Transverse colon (tissue), 4 donors: ENCODE results near the gene KRTAP5-8. TPM values are rescaled to one million over a fixed set of nuclear protein-coding genes. Genes with fewer than 3 reads are reported as not detected.

Experiments used
- DNase-seq: peaks from one replicate; pipeline ENCODE4 v3.0.0-alpha.2; 2019
- H3K27ac ChIP-seq, 4 donors: fragments of 200-600 bp; sonication (generic); 2 replicates each; pipeline ENCODE4 v1.5.1; 2016 to 2018; ENCODE audit warnings: inconsistent platforms in 4 of 4
- H3K27me3 ChIP-seq: fragments of 200-600 bp; sonication (generic); 2 replicates; pipeline ENCODE4 v1.5.1; 2017; ENCODE audit warnings: inconsistent platforms
- H3K36me3 ChIP-seq, 4 donors: fragments of 200-600 bp; sonication (generic); 2 replicates each; pipeline ENCODE4 v1.5.1; 2017 to 2019; ENCODE audit warnings: inconsistent platforms in 4 of 4
- H3K4me1 ChIP-seq, 4 donors: fragments of 200-600 bp; sonication (generic); 2 replicates each; pipeline ENCODE4 v1.5.1; 2017 to 2020; ENCODE audit warnings: inconsistent platforms in 4 of 4
- H3K4me3 ChIP-seq, 4 donors: fragments of 200-600 bp; sonication (generic); 1 replicate in 1 of 4; 2 replicates in 3 of 4; pipeline versions ENCODE4 v1.5.1 to v1.6.1; 2017 to 2019; ENCODE audit warnings: inconsistent platforms in 4 of 4
- H3K9me3 ChIP-seq, 2 donors: fragments of 200-600 bp; sonication (generic); 2 replicates each; pipeline ENCODE4 v1.5.1; 2017 to 2019; ENCODE audit warnings: inconsistent platforms in 2 of 2
- CTCF ChIP-seq, 5 experiments: fragments of 200-600 bp in 3 of 5; fragments of 450-650 bp in 2 of 5; sonication (generic) in 3 of 5; IDR thresholded peaks; 1 replicate in 2 of 5; 2 replicates in 3 of 5; pipeline ENCODE4 v1.5.1; 2016 to 2017; ENCODE audit warnings: antibody characterized with exemption in 5 of 5, inconsistent platforms in 3 of 5, mild to moderate bottlenecking in 2 of 5, moderate library complexity in 1 of 5
- EP300 ChIP-seq: sonication (generic); formaldehyde crosslinking; IDR thresholded peaks from one replicate; pipeline ENCODE4 v1.6.1; 2017; ENCODE audit warnings: antibody characterized with exemption, low read depth
- POLR2A ChIP-seq: fragments of 450-650 bp; IDR thresholded peaks from one replicate; pipeline ENCODE4 v1.6.1; 2016; ENCODE audit warnings: antibody characterized with exemption, mild to moderate bottlenecking, moderate library complexity
- POLR2AphosphoS5 ChIP-seq, 3 donors: sonication (generic); formaldehyde crosslinking; IDR thresholded peaks; one replicate each; pipeline ENCODE4 v1.6.1; 2016; ENCODE audit warnings: antibody characterized with exemption in 3 of 3
- WGBS, 2 donors: methylation state at CpG; one replicate each; pipeline ENCODE4 v1.1.5; 2018; ENCODE audit warnings: low coverage in 1 of 2; 5-methylcytosine and 5-hydroxymethylcytosine counted together
- in situ Hi-C, 4 donors: fragments of 200-750 bp; cut with MboI; loops; one replicate each; pipeline versions ENCODE4 v1.15.0 to v1.15.1; 2017; ENCODE audit warnings: low sequenced_read_pairs in 3 of 4, low pct_ligation_motif_present in 1 of 4, low pct_unique_long_range_greater_than_20kb in 1 of 4
- intact Hi-C: fragments of 100-400 bp; cut with DNase I; formaldehyde crosslinking; loops from one replicate; pipeline ENCODE4 v1.15.1; 2023; ENCODE audit warnings: low total_unique reads
- total RNA-seq, 4 donors: library from RNA; depleted of rRNA; stranded (reverse); fragments of >200 nt; gene quantifications; one replicate each; pipeline ENCODE4 v1.1.0, GENCODE V29; 2016

The KRTAP5-8 gene
- total RNA-seq, 4 donors from 2014 or later = 0.41 to 3.2 (median 0.48) TPM; not detected in 1

DNA sequence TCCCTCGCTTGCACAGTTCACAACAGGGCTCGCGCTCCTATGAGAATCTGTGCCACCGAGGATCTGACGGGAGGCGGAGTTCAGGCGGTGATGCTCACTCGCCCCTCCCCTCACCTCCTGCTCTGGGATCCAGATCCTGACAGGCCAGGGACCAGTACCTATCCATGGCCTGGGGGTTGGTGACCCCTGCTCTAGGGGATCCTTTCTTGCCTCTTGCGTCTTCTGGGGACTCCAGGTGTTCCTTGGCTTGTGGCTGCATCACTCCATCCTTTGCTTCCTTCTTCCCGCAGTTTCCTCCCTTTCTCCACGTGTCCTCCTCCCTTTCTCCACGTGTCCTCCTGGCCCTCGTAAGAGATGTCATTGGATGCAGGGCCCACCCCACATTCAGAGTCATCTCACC is 41.4 kb upstream of the KRTAP5-8 start:
- no peaks in the 10 kb centered on the region for H3K27me3 ChIP-seq
- in situ Hi-C loops (no loop called here), intact Hi-C loops (no loop called here)
- H3K9me3 ChIP-seq = no peaks in the 10 kb centered on the region
- no peak overlapping the region for H3K4me3 ChIP-seq
- 94 to 97% methylated on average over 4 to 13 of the region's 13 CpGs for WGBS, 2 donors
- no peaks in the 10 kb centered on the region for H3K4me1 ChIP-seq
- H3K36me3 ChIP-seq = peaks cover 0 to 83% (median 34%) of the 10 kb centered on the region in 4 donors
- DNase-seq = no peak
- no peak overlapping the region for H3K27ac ChIP-seq
- TF ChIP-seq EP300 = no peak
- no peak for TF ChIP-seq POLR2A
- no peak for TF ChIP-seq POLR2AphosphoS5 (IDR thresholded peaks at IDR 0.05)
- no peak for TF ChIP-seq CTCF (IDR thresholded peaks at IDR 0.05)

- H3K27me3 ChIP-seq = no peaks in the 10 kb centered on the region
- no peak overlapping the region for H3K27ac ChIP-seq
- intact Hi-C loops (no loop called here), in situ Hi-C loops (no loop called here)
- DNase-seq = no peak
- 97 to 100% methylated on average over 4 to 19 of the region's 19 CpGs for WGBS, 2 donors
- H3K4me1 ChIP-seq = no peaks in the 10 kb centered on the region
- H3K4me3 ChIP-seq = no peak overlapping the region
- TF ChIP-seq POLR2A (no peak), CTCF (IDR thresholded peaks at IDR 0.05) (no peak), EP300 (no peak), POLR2AphosphoS5 (IDR thresholded peaks at IDR 0.05) (no peak)
- H3K36me3 ChIP-seq = peaks cover 0 to 79% (median 35%) of the 10 kb centered on the region in 4 donors
- H3K9me3 ChIP-seq = no peaks in the 10 kb centered on the region
These were observed 39.7 kb upstream of the KRTAP5-8 start for GRCh38 chr11:71498091-71498490.

GRCh38 chr11:71499125-71499524 is 38.7 kb upstream of the KRTAP5-8 start:
- intact Hi-C loops (no loop called here), in situ Hi-C loops (no loop called here)
- H3K9me3 ChIP-seq = no peaks in the 10 kb centered on the region
- 90% methylated on average over 6 to 13 of the region's 13 CpGs for WGBS, 2 donors
- no peak for DNase-seq
- H3K27ac ChIP-seq = no peak overlapping the region
- H3K36me3 ChIP-seq = peaks cover 0 to 71% (median 30%) of the 10 kb centered on the region in 4 donors
- no peak overlapping the region for H3K4me3 ChIP-seq
- TF ChIP-seq EP300 = no peak
- no peak for TF ChIP-seq POLR2A
- no peak for TF ChIP-seq CTCF (IDR thresholded peaks at IDR 0.05)
- no peak for TF ChIP-seq POLR2AphosphoS5 (IDR thresholded peaks at IDR 0.05)
- no peaks in the 10 kb centered on the region for H3K4me1 ChIP-seq
- H3K27me3 ChIP-seq = no peaks in the 10 kb centered on the region

DNA sequence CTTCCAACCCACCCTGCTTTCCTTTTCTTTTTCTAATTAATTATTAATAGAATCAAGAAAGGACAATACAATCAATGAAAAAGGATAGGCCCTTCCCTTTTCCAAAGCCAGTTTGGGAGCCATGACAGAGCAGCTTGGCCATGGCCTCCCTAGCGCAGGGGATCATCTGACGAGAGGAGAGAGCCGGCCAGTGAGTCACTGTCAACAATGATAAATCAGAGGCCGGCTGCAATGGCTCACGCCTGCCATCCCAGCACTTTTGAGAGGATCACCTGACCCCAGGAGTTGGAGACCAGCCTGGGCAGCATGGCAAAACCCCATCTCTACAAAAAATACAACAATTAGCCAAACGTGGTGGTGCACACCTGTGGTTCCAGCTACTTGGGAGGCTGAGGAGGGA is 38.3 kb upstream of the KRTAP5-8 start:
- Histone ChIP-seq H3K9me3 (no peaks in the 10 kb centered on the region), H3K27me3 (no peaks in the 10 kb centered on the region), H3K4me3 (no peak overlapping the region), H3K4me1 (no peaks in the 10 kb centered on the region), H3K36me3 (peaks cover 0 to 66% (median 32%) of the 10 kb centered on the region in 4 donors), H3K27ac (no peak overlapping the region)
- intact Hi-C loops (no loop called here), in situ Hi-C loops (no loop called here)
- DNase-seq = no peak
- no peak for TF ChIP-seq CTCF (IDR thresholded peaks at IDR 0.05)
- no peak for TF ChIP-seq POLR2AphosphoS5 (IDR thresholded peaks at IDR 0.05)
- no peak for TF ChIP-seq POLR2A
- no peak for TF ChIP-seq EP300
- WGBS, 2 donors = 80 to 90% methylated on average over 1 to 6 of the region's 6 CpGs
